Activated T-cell treated with anti-CD3 and anti-CD28 coated beads, Interleukin-2, amount 50 U/mL, for 72 hours (primary cell): ENCODE measurements around the gene SPECC1. TPM values are rescaled to one million over a fixed set of nuclear protein-coding genes. Genes with fewer than 3 reads are reported as not detected.
A peak's percentile ranks its signal among the peaks of the same experiment; 100 is the strongest.
"Not testable (repeated sequence)": the region's sequence is repeated elsewhere in the genome, so short reads cannot be mapped to it uniquely, and the experiment has no call there.

ENCODE experiments used
- ATAC-seq, 2 donors: fragments of 150-1000 bp; cut with Tn5 transposase; replicated peaks in 1 of 2; 2 replicates each; pipeline ENCODE4 v1.10.0; 2021; ENCODE audit warnings: moderate library complexity in 2 of 2, mild to moderate bottlenecking in 1 of 2
- DNase-seq, 2 donors: peaks; one replicate each; pipeline ENCODE4 v3.0.0; 2021 to 2022; ENCODE audit warnings: mixed read lengths in 1 of 2
- H3K27ac Mint-ChIP-seq: one replicate; pipeline ENCODE4 v1.8.0; 2022; ENCODE audit warnings: mild to moderate bottlenecking, moderate library complexity, mixed read lengths
- H3K27me3 Mint-ChIP-seq: one replicate; pipeline ENCODE4 v1.8.0; 2022; ENCODE audit warnings: low read depth, mixed read lengths
- H3K36me3 Mint-ChIP-seq, 2 donors: one replicate each; pipeline ENCODE4 v1.8.0; 2022; ENCODE audit warnings: mixed read lengths in 2 of 2, mild to moderate bottlenecking in 1 of 2; ENCODE audit not compliant: insufficient read depth in 2 of 2
- H3K4me1 Mint-ChIP-seq: one replicate; pipeline ENCODE4 v1.8.0; 2022; ENCODE audit warnings: low read depth, mixed read lengths
- H3K4me3 Mint-ChIP-seq, 2 donors: one replicate each; pipeline ENCODE4 v1.8.0; 2022; ENCODE audit warnings: mild to moderate bottlenecking in 2 of 2, mixed read lengths in 2 of 2, moderate library complexity in 2 of 2
- H3K9me3 Mint-ChIP-seq, 2 donors: one replicate each; pipeline ENCODE4 v1.8.0; 2022; ENCODE audit warnings: mixed read lengths in 2 of 2
- total RNA-seq, 2 donors: library from RNA; stranded (reverse); gene quantifications; one replicate each; pipeline ENCODE4 v1.2.3, GENCODE V29; 2022

Gene SPECC1
- total RNA-seq, 2 donors from 2014 or later, result 10.3 to 12.9 TPM

GRCh38 chr17:20097330-20097729 is 88.2 kb downstream of the SPECC1 start:
- Mint-ChIP-seq H3K36me3 (no peaks in the 10 kb centered on the region), H3K27ac (no peak overlapping the region), H3K9me3 (no peaks in the 10 kb centered on the region), H3K4me1 (no peaks in the 10 kb centered on the region), H3K27me3 (no peaks in the 10 kb centered on the region), H3K4me3 (no peak overlapping the region)
- ATAC-seq, result no peak
- DNase-seq, result no peak

GRCh38 chr17:20098314-20098713 is 89.2 kb downstream of the SPECC1 start:
- Mint-ChIP-seq H3K9me3 (no peaks in the 10 kb centered on the region), H3K36me3 (no peaks in the 10 kb centered on the region), H3K4me1 (no peaks in the 10 kb centered on the region), H3K4me3 (no peak overlapping the region), H3K27me3 (peaks cover under 1% of the 10 kb centered on the region), H3K27ac (no peak overlapping the region)
- no peak for DNase-seq
- ATAC-seq, result no peak

DNA sequence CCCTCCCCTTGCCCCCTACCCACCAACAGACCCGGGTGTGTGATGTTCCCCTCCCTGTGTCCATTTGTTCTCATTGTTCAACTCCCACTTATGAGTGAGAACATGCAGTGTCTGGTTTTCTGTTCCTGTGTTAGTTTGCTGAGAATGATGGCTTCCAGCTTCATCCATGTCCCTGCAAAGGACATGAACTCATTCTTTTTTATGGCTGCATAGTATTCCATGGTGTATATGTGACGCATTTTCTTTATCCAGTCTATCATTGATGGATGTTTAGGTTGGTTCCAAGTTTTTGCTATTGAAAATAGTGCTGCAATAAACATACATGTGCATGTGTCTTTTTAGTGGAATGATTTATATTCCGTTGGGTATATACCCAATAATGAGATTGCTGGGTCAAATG is 91.6 kb downstream of the SPECC1 start:
- H3K4me1 Mint-ChIP-seq, result not testable (repeated sequence)

DNA sequence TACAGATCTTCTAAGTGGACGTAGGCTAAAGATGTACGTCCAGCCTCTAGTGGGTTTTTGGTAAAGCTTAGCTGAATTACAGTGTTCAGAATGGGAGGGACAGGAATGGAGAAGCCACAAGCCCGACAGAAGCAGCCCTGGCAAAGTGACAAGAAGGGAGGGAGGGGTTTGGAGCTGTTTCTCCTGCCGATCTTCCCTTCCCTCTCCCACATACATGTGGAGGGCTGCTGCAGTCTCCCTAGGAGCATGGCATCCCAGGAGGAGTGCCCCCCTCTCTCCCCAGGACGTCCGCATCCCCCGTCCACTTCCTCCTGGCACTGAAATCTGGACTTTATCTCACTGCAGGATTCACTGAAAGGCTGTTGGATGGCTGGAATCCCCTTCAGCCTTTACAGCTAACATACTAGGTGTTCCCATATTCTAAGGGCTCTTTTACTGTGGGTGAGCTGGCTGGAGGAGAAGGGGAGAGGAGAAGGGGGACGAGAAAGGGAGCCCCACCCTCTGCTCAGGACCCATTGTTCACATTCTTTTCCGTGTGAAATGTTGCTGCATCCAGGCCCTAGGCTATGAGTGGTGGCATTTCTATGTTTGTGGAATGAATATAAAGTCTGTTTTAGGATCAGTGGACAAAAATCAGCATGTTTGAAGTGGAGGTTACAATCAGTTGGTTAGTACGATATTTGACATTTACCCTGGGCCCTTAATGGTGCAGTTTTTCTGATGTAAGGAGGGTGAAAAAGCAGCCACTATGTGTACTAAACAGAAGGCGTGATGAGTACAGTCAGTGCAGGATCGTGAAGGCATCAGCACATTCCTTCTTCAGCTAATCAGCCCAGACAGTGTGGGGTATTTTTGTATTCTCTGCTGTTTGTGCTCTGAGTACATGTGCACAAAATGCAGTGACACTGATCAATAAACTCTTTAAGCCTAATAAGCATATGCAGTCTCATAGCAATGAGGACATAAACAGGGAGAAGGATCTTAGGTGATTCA is 94.6 kb downstream of the SPECC1 start:
- DNase-seq (no peak), ATAC-seq (no peak)
- H3K27ac Mint-ChIP-seq, result no peak overlapping the region
- peaks cover 10% of the 10 kb centered on the region for H3K27me3 Mint-ChIP-seq
- no peak overlapping the region for H3K4me3 Mint-ChIP-seq
- H3K9me3 Mint-ChIP-seq, result no peaks in the 10 kb centered on the region
- peaks cover 11% of the 10 kb centered on the region for H3K4me1 Mint-ChIP-seq
- H3K36me3 Mint-ChIP-seq, result no peaks in the 10 kb centered on the region

More for the DNA sequence above, 91.6 kb downstream of the SPECC1 start:
- DNase-seq, H3K4me3 Mint-ChIP-seq, H3K27ac Mint-ChIP-seq, H3K36me3 Mint-ChIP-seq, H3K9me3 Mint-ChIP-seq, ATAC-seq: not testable (repeated sequence)
- H3K27me3 Mint-ChIP-seq, result peaks cover 10% of the 10 kb centered on the region

DNA sequence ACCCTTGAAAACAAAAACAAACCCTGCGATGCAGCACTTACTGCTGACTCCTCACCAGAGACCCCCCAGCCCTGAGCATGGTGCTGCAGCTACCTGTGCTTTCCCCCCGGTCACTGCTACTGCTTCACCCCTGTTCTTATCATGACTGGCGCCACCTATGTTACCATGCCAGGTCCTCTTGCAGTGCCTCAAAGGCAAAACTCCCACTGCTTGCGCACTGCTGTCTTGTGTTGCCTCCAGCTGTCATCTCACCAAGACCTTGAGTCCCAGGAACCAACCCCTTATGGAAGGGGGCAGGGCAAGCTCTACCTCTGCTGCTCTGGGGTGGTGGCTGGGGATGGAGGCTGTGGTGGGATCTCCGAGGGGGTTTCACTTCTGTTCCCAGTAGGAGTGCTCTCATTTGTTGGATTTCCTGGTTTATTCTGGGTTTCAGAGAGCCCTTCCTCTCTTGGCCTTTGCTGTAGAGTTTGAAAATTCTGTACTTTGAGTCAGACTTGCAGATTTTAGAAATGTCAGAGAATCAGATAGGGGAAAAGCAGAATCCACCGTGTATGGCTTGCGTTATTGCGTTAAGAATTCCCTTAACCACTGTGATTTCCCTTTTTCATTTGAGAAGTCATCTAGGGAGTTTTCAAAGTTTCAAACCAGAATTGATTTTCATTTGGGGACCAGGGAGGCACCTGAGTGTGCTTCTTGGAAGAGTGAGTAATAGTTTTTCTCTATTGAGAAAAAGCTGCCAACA is 96.6 kb downstream of the SPECC1 start:
- peak overlapping the region in 1 of 2 donors; percentile 48 for H3K4me3 Mint-ChIP-seq
- H3K27ac Mint-ChIP-seq, result peak overlapping the region; percentile 3
- H3K4me1 Mint-ChIP-seq, result peaks cover 11% of the 10 kb centered on the region
- DNase-seq (no peak), ATAC-seq (peak in 1 of 2 donors; percentile 44)
- no peaks in the 10 kb centered on the region for H3K36me3 Mint-ChIP-seq
- H3K9me3 Mint-ChIP-seq, result no peaks in the 10 kb centered on the region
- H3K27me3 Mint-ChIP-seq, result peaks cover 10% of the 10 kb centered on the region

DNA sequence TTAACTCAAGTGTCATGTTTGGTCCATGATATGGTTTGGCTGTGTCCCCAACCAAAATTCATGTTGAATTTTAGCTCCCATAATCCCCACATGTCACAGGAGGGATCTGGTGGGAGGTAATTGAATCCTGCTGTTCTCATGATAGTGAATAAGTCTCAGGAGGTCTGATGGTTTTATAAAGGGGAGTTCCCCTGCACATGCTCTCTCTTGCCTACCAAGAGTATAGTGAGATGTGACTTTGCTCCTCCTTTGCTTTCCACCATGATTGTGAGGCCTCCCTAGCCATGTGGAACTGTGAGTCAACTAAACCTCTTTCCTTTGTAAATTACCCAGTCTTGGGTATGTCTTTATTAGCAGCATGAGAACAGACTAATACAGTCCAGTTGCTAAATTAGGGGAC is 97.3 kb downstream of the SPECC1 start:
- peaks cover 10% of the 10 kb centered on the region for H3K27me3 Mint-ChIP-seq
- peaks cover 11% of the 10 kb centered on the region for H3K4me1 Mint-ChIP-seq
- DNase-seq, H3K4me3 Mint-ChIP-seq, H3K27ac Mint-ChIP-seq, H3K9me3 Mint-ChIP-seq, H3K36me3 Mint-ChIP-seq: not testable (repeated sequence)
- peak in 1 of 2 donors; percentile 19 for ATAC-seq

GRCh38 chr17:20109076-20109475 is 99.9 kb downstream of the SPECC1 start:
- Mint-ChIP-seq H3K36me3 (no peaks in the 10 kb centered on the region), H3K4me3 (no peak overlapping the region), H3K27me3 (peaks cover 2% of the 10 kb centered on the region), H3K4me1 (peaks cover 11% of the 10 kb centered on the region), H3K9me3 (no peaks in the 10 kb centered on the region), H3K27ac (no peak overlapping the region)
- ATAC-seq (no peak), DNase-seq (no peak)

DNA sequence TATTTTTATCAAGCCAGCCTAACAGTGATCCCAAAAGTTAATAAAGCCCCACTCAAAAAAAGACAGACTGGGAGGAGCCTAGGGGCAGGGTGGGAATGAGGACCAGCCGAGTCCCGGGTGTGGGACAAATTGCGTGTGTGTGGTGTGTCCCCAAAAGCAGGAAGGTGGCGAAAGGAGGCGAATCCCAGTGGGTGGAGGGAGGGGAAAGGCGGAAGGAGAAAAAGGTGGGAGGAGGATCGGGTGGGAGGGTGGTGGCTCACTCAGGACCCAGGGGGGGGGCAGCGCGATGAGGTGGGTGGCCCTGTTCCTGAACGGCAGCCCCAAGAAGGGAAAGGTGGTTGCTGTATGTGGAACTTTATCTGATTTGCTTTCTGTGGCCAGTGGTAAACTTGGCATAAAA is 102.4 kb downstream of the SPECC1 start:
- no peaks in the 10 kb centered on the region for H3K36me3 Mint-ChIP-seq
- DNase-seq, result no peak
- ATAC-seq, result no peak

DNA sequence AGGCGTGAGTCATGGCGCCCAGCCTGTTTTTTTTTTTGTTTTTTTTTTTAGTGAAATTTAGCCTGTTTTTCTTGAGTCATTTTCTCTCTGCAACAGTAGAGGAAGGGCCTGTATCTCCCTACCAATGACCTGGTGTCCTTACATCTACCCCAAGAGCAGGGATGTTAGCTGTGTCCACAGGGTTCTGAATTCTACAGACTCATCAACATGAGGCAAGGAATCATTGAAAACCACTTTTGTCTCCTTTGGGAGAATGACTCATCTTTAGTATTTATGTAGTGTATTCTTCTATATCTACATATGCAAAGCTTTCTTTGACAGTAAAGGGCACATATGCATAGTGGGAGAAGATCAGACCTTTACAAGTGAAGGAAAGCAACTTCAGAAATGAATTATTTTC is 105.3 kb downstream of the SPECC1 start:
- Mint-ChIP-seq H3K9me3 (no peaks in the 10 kb centered on the region), H3K27me3 (no peaks in the 10 kb centered on the region), H3K4me1 (no peaks in the 10 kb centered on the region), H3K36me3 (no peaks in the 10 kb centered on the region), H3K27ac (no peak overlapping the region), H3K4me3 (no peak overlapping the region)
- no peak for ATAC-seq
- DNase-seq, result no peak

More for the DNA sequence above, 102.4 kb downstream of the SPECC1 start:
- Mint-ChIP-seq H3K4me1 (peaks cover 3% of the 10 kb centered on the region), H3K4me3 (no peak overlapping the region), H3K27me3 (no peaks in the 10 kb centered on the region), H3K9me3 (no peaks in the 10 kb centered on the region), H3K27ac (no peak overlapping the region)

DNA sequence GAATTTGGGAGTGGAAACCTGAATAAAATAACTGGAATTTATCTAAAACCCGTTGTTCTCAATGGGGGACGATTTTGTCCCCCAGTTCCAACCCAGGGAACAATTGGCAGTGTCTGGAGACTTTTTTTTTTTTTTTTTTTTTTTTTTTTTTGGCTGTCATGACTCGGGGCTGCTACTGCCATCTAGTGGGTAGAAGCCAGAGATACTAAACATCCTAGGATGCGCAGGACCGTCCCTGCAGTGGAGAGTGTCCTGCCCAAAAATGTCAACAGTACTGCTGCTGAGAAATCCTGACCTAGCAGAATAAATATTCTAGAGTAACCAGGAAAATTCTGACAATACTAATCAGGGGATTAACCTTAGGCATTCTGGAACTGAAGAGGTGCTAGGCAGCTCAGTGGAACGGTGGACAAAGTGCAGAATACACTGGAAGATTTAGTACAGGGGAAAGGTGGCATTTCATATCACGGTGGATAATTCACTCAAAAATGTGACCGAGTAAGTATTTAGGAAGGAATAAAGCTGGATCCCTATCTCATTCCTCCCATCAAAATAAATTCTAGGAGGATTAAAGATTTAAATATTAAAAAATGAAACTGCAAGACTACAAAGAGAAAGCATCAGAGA is 107.6 kb downstream of the SPECC1 start:
- Mint-ChIP-seq H3K4me3 (no peak overlapping the region), H3K27me3 (peaks cover 3% of the 10 kb centered on the region), H3K36me3 (no peaks in the 10 kb centered on the region), H3K27ac (no peak overlapping the region), H3K9me3 (no peaks in the 10 kb centered on the region), H3K4me1 (peaks cover 3% of the 10 kb centered on the region)
- peak; percentile 62 to 64 for DNase-seq
- peak; percentile 69 to 76 for ATAC-seq

DNA sequence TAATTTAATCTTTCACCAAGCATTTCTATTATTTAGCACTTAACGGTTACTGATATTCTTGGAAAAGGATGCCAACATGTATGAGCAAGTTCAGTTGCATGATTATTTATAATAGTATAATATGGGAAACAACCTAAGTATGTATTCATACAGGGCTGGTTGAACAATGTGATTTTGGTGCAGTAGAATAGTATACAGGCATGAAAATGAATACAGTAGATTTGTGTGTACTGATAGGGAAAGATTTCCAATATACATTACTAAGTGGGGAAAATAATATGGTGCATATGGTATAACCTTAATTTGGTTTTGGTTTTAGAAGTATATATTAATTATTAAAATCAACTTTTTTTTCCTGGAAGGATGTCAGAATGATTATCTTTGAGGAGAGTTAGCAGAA is 109.1 kb downstream of the SPECC1 start:
- Mint-ChIP-seq H3K36me3 (no peaks in the 10 kb centered on the region), H3K9me3 (no peaks in the 10 kb centered on the region)

DNA sequence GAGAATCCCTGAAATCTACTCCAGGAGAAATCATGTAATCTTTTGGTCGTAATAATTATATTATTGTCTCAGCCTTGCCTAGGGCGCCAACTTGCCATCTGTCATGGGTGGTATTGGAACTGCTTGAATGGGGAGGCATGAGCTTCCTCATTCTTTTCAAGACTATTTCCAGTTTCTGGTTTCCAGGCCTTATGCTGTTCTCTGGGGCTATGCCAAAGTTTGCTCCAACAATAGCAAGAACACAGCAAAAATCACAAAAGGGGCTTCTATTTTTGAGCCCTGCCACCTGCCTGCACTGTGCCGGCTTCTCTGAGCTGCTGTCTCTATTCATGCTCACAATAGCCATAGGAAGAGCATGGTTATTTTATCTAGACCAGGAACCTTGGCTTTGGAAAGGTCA is 111.7 kb downstream of the SPECC1 start:
- H3K4me3 Mint-ChIP-seq, result no peak overlapping the region
- no peak for DNase-seq
- peaks cover 16% of the 10 kb centered on the region for H3K27me3 Mint-ChIP-seq
- no peaks in the 10 kb centered on the region for H3K36me3 Mint-ChIP-seq
- peaks cover 4% of the 10 kb centered on the region for H3K4me1 Mint-ChIP-seq
- H3K27ac Mint-ChIP-seq, result no peak overlapping the region
- no peak for ATAC-seq
- H3K9me3 Mint-ChIP-seq, result no peaks in the 10 kb centered on the region

More for the DNA sequence above, 109.1 kb downstream of the SPECC1 start:
- Mint-ChIP-seq H3K4me1 (peaks cover 4% of the 10 kb centered on the region), H3K27ac (no peak overlapping the region), H3K4me3 (no peak overlapping the region), H3K27me3 (peaks cover 16% of the 10 kb centered on the region)
- DNase-seq, result no peak
- ATAC-seq, result no peak
